Choroid plexus epithelial cell (primary cell): ENCODE results near the gene TBXAS1.

Experiments
- DNase-seq: peaks from one replicate; pipeline ENCODE4 v3.0.0-alpha.2; 2010; ENCODE audit warnings: low read depth
- H3K4me3 ChIP-seq: 2 replicates; pipeline ENCODE4 v1.5.1; 2011; ENCODE audit warnings: low read depth, mild to moderate bottlenecking, control low read depth, low read length, moderate library complexity
- TF ChIP-seq, protein P1 (sequence below): conservative IDR thresholded peaks from 2 replicates; pipeline ENCODE4 v1.5.1; 2011; ENCODE audit warnings: low read depth, mild to moderate bottlenecking, control low read depth, inconsistent platforms, low read length, moderate library complexity

TBXAS1 gene

DNA sequence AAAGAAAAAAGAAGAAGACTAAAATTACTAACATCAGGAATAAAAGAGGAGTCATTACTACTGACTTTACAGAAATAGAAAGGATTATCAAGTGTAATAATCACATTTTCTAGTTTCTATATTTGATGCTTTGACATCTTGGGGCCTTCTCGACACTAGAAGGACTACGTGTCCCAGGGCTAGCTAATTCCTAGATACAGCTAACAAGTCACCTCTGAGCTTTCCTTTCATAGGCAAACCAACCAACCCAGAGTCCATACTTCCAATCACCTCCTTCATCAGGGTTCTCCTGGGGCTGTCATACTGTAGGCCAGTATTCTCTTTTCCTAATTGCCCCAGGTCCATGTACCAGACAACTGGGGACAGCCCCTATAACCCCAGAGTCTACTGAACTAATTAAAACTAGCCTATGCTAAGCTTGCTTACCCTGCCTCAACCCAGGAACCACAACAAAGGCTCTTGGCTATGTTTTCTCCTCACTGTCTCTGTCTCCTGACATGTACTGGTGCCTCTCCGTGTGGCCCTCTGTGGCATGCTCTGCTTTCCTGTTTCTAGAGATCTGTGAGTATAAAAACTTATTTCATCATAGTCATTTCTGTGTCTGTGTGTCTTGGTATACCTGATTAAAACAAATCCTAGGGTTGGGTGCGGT is 240.4 kb downstream of the TBXAS1 start:
- H3K4me3 ChIP-seq: no peak overlapping the region
- TF ChIP-seq, protein P1, sequence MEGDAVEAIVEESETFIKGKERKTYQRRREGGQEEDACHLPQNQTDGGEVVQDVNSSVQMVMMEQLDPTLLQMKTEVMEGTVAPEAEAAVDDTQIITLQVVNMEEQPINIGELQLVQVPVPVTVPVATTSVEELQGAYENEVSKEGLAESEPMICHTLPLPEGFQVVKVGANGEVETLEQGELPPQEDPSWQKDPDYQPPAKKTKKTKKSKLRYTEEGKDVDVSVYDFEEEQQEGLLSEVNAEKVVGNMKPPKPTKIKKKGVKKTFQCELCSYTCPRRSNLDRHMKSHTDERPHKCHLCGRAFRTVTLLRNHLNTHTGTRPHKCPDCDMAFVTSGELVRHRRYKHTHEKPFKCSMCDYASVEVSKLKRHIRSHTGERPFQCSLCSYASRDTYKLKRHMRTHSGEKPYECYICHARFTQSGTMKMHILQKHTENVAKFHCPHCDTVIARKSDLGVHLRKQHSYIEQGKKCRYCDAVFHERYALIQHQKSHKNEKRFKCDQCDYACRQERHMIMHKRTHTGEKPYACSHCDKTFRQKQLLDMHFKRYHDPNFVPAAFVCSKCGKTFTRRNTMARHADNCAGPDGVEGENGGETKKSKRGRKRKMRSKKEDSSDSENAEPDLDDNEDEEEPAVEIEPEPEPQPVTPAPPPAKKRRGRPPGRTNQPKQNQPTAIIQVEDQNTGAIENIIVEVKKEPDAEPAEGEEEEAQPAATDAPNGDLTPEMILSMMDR: no peak
- DNase-seq: no peak
